Measurements from ENCODE around the gene RHEX.

Gene RHEX

GRCh38 chr1:206116873-206117150, 63.8 kb downstream of the RHEX start:
- DNase-seq (ENCODE audit: low spot score) = no peak

- peak; percentile 12 for DNase-seq (ENCODE audit: low spot score)
Measured at GRCh38 chr1:206117151-206117948, 64.4 kb downstream of the RHEX start, which contains the start of gene AVPR1B. TSS of gene AVPR1B (minus strand) at chr1:206117388. CDS start at chr1:206116890, 498 bp downstream.

GRCh38 chr1:206120406-206120805, 67.4 kb downstream of the RHEX start:
- no peak for DNase-seq (ENCODE audit: low spot score)

- DNase-seq (ENCODE audit: low spot score) = no peak
Measured at GRCh38 chr1:206121269-206121668, 68.3 kb downstream of the RHEX start.

GRCh38 chr1:206122686-206123085, 69.7 kb downstream of the RHEX start:
- no peak for DNase-seq (ENCODE audit: low spot score)

GRCh38 chr1:206125346-206125745, 72.4 kb downstream of the RHEX start:
- no peak for DNase-seq (ENCODE audit: low spot score)

- DNase-seq (ENCODE audit: low spot score) = no peak
Measured at GRCh38 chr1:206127336-206127735, 74.4 kb downstream of the RHEX start.

- no peak for DNase-seq (ENCODE audit: low spot score)
Measured at GRCh38 chr1:206128196-206128595, 75.2 kb downstream of the RHEX start.

- no peak for DNase-seq (ENCODE audit: low spot score)
Measured at GRCh38 chr1:206131037-206131436, 78.1 kb downstream of the RHEX start.

- no peak for DNase-seq (ENCODE audit: low spot score)
Measured at GRCh38 chr1:206133751-206134415, 80.9 kb downstream of the RHEX start.

GRCh38 chr1:206135248-206135647, 82.3 kb downstream of the RHEX start:
- no peak for DNase-seq (ENCODE audit: low spot score)

- no peak for DNase-seq (ENCODE audit: low spot score)
Measured at GRCh38 chr1:206136241-206136640, 83.3 kb downstream of the RHEX start.

GRCh38 chr1:206142011-206142410, 89.0 kb downstream of the RHEX start:
- DNase-seq (ENCODE audit: low spot score) = no peak

- no peak for DNase-seq (ENCODE audit: low spot score)
Measured at GRCh38 chr1:206142770-206143169, 89.8 kb downstream of the RHEX start.

- DNase-seq (ENCODE audit: low spot score) = no peak
Measured at GRCh38 chr1:206143537-206144172, 90.7 kb downstream of the RHEX start.

GRCh38 chr1:206144605-206145004, 91.6 kb downstream of the RHEX start:
- no peak for DNase-seq (ENCODE audit: low spot score)

GRCh38 chr1:206145771-206146290, 92.9 kb downstream of the RHEX start:
- no peak for DNase-seq (ENCODE audit: low spot score)
